H1 (cell line): Measurements from ENCODE around the gene AGPAT3. TPM values are rescaled to one million over a fixed set of nuclear protein-coding genes. Genes with fewer than 3 reads are reported as not detected.
A peak's percentile ranks its signal among the peaks of the same experiment; 100 is the strongest.

Experiments used
- CTCF ChIA-PET: fragments of 300-600 bp; sonication (Branson Sonifier 250); formaldehyde crosslinking; loops from one replicate; lab custom pipeline; 2021; ENCODE audit not compliant: partially characterized antibody; lab: Charles Lee
- POLR2A ChIA-PET: fragments of 300-600 bp; sonication (Branson Sonifier 250); formaldehyde crosslinking; loops from one replicate; lab custom pipeline; 2021; ENCODE audit warnings: inconsistent platforms; ENCODE audit not compliant: partially characterized antibody; lab: Charles Lee
- DNase-seq, 2 experiments: peaks; one replicate each; pipeline versions ENCODE4 v3.0.0 to v3.0.0-alpha.2; 2010 to 2022; ENCODE audit warnings: low spot score in 2 of 2, low read depth in 1 of 2, mixed read lengths in 1 of 2
- FAIRE-seq: peaks from 2 replicates; lab custom pipeline; 2011; peaks lifted over from hg19 to GRCh38; lab: Jason Lieb, UNC
- H2AFZ ChIP-seq: 2 replicates; pipeline ENCODE4 v1.8.1; 2012; ENCODE audit warnings: low read length, inconsistent platforms
- H2AK5ac ChIP-seq: 2 replicates; pipeline ENCODE4 v1.6.1; 2013; ENCODE audit warnings: low read depth, low read length
- H2BK120ac ChIP-seq: replicated peaks from 2 replicates; pipeline ENCODE3; 2013; ENCODE audit warnings: low read depth, low read length, inconsistent platforms
- H2BK12ac ChIP-seq: 2 replicates; pipeline ENCODE4 v1.6.1; 2013; ENCODE audit warnings: low read depth, low read length
- H2BK15ac ChIP-seq: 2 replicates; pipeline ENCODE4 v1.6.1; 2013; ENCODE audit warnings: low read length
- H2BK20ac ChIP-seq: 2 replicates; pipeline ENCODE4 v1.6.1; 2013; ENCODE audit warnings: low read length
- H2BK5ac ChIP-seq: 2 replicates; pipeline ENCODE4 v1.6.1; 2013; ENCODE audit warnings: low read depth, low read length
- H3K14ac ChIP-seq: 2 replicates; pipeline ENCODE4 v1.6.1; 2013; ENCODE audit warnings: inconsistent platforms; ENCODE audit not compliant: insufficient read length
- H3K18ac ChIP-seq: 2 replicates; pipeline ENCODE4 v1.6.1; 2013; ENCODE audit warnings: low read length; ENCODE audit errors: extremely low read depth
- H3K23ac ChIP-seq: 2 replicates; pipeline ENCODE4 v1.6.1; 2013; ENCODE audit warnings: inconsistent platforms; ENCODE audit not compliant: insufficient read length
- H3K23me2 ChIP-seq: 2 replicates; pipeline ENCODE4 v1.6.1; 2013; ENCODE audit warnings: low read depth, low read length
- H3K27ac ChIP-seq: 2 replicates; pipeline ENCODE4 v1.6.1; 2011; ENCODE audit warnings: low read depth, low read length, inconsistent platforms
- H3K27me3 ChIP-seq, 4 experiments: replicated peaks in 1 of 4; 1 replicate in 1 of 4; 2 replicates in 3 of 4; pipeline versions ENCODE4 v1.6.1 to v1.8.1; 2011 to 2013; ENCODE audit warnings: low read length in 3 of 4, mild to moderate bottlenecking in 3 of 4, inconsistent platforms in 2 of 4, mixed read lengths in 2 of 4, moderate library complexity in 1 of 4; ENCODE audit not compliant: control insufficient read depth in 3 of 4, insufficient read depth in 3 of 4; ENCODE audit errors: extremely low read depth in 1 of 4
- H3K36me3 ChIP-seq, 4 experiments: 2 replicates each; pipeline versions ENCODE4 v1.6.1 to v1.8.1; 2011 to 2013; ENCODE audit warnings: mild to moderate bottlenecking in 4 of 4, low read length in 3 of 4, moderate library complexity in 2 of 4, control low read depth in 1 of 4, inconsistent platforms in 1 of 4; ENCODE audit not compliant: insufficient read depth in 4 of 4, control insufficient read depth in 2 of 4
- H3K4ac ChIP-seq: replicated peaks from 2 replicates; pipeline ENCODE3; 2013; ENCODE audit warnings: low read length, low read depth, mixed read lengths, inconsistent platforms; ENCODE audit not compliant: insufficient read length
- H3K4me1 ChIP-seq, 4 experiments: replicated peaks in 1 of 4; 1 replicate in 1 of 4; 2 replicates in 3 of 4; pipeline versions ENCODE4 v1.6.1 to v1.8.1; 2011 to 2013; ENCODE audit warnings: low read length in 3 of 4, inconsistent platforms in 2 of 4, mixed read lengths in 1 of 4; ENCODE audit not compliant: insufficient read depth in 4 of 4, control insufficient read depth in 3 of 4
- H3K4me2 ChIP-seq, 2 experiments: 2 replicates each; pipeline versions ENCODE4 v1.6.1 to v1.8.1; 2011 to 2013; ENCODE audit warnings: low read depth in 2 of 2, low read length in 2 of 2, control low read depth in 1 of 2, inconsistent platforms in 1 of 2, mild to moderate bottlenecking in 1 of 2; ENCODE audit not compliant: insufficient read depth in 1 of 2
- H3K4me3 ChIP-seq, 4 experiments: fragments of 200-600, 300-600 bp in 1 of 4; sonication (generic), shearing (Covaris generic), sonication (Bioruptor Twin) in 1 of 4; 2 replicates each; pipeline versions ENCODE4 v1.5.1 to v1.8.1; 2011 to 2016; ENCODE audit warnings: low read length in 4 of 4, low read depth in 3 of 4, control low read depth in 2 of 4, inconsistent platforms in 2 of 4, mild to moderate bottlenecking in 2 of 4, mixed read lengths in 1 of 4, moderate library complexity in 1 of 4; ENCODE audit not compliant: insufficient read depth in 2 of 4; ENCODE audit errors: extremely low read depth in 1 of 4
- H3K56ac ChIP-seq: replicated peaks from 2 replicates; pipeline ENCODE3; 2013; ENCODE audit warnings: low read depth, mild to moderate bottlenecking, mixed read lengths, low read length, inconsistent platforms; ENCODE audit not compliant: insufficient read length
- H3K79me1 ChIP-seq: 2 replicates; pipeline ENCODE4 v1.6.1; 2013; ENCODE audit warnings: low read depth, low read length, control low read depth
- H3K79me2 ChIP-seq, 2 experiments: 2 replicates each; pipeline versions ENCODE4 v1.6.1 to v1.8.1; 2012 to 2013; ENCODE audit warnings: low read length in 2 of 2, mild to moderate bottlenecking in 2 of 2, inconsistent platforms in 1 of 2; ENCODE audit not compliant: insufficient read depth in 2 of 2, control insufficient read depth in 1 of 2
- H3K9ac ChIP-seq, 4 experiments: replicated peaks in 1 of 4; 1 replicate in 1 of 4; 2 replicates in 3 of 4; pipeline versions ENCODE4 v1.6.1 to v1.8.1; 2011 to 2013; ENCODE audit warnings: low read depth in 3 of 4, low read length in 3 of 4, control low read depth in 2 of 4, mild to moderate bottlenecking in 2 of 4, moderate library complexity in 2 of 4, inconsistent platforms in 1 of 4; ENCODE audit errors: extremely low read depth in 1 of 4
- H3K9me3 ChIP-seq, 2 experiments: 2 replicates each; pipeline versions ENCODE4 v1.6.1 to v1.8.1; 2012 to 2013; ENCODE audit warnings: mild to moderate bottlenecking in 2 of 2, moderate library complexity in 2 of 2, control low read depth in 1 of 2, inconsistent platforms in 1 of 2, low read depth in 1 of 2, low read length in 1 of 2, mixed read lengths in 1 of 2; ENCODE audit not compliant: insufficient read depth in 2 of 2
- H4K20me1 ChIP-seq, 2 experiments: replicated peaks in 1 of 2; 2 replicates each; pipeline versions ENCODE3 to v1.8.1; 2011 to 2013; ENCODE audit warnings: inconsistent platforms in 2 of 2, low read length in 2 of 2, mild to moderate bottlenecking in 1 of 2; ENCODE audit not compliant: insufficient read depth in 2 of 2, control insufficient read depth in 1 of 2
- H4K5ac ChIP-seq: 2 replicates; pipeline ENCODE4 v1.6.1; 2013; ENCODE audit warnings: low read length, low read depth, mixed read lengths, inconsistent platforms; ENCODE audit not compliant: insufficient read length
- H4K8ac ChIP-seq: 2 replicates; pipeline ENCODE4 v1.8.0; 2013; ENCODE audit warnings: mild to moderate bottlenecking, moderate library complexity, low read length, inconsistent platforms; ENCODE audit not compliant: insufficient read depth; ENCODE audit errors: extremely low read depth
- H4K91ac ChIP-seq: replicated peaks from 2 replicates; pipeline ENCODE3; 2013; ENCODE audit warnings: low read length, mixed read lengths, inconsistent platforms; ENCODE audit not compliant: insufficient read length
- CREB1 ChIP-seq: IDR thresholded peaks from 2 replicates; pipeline ENCODE4 v1.6.1; 2012; ENCODE audit warnings: inconsistent platforms
- WGBS, 2 experiments: shearing (Covaris generic) in 1 of 2; methylation state at CpG; one replicate each; pipeline versions ENCODE4 v1.1.6 to v1.1.7; 2013 to 2015; ENCODE audit warnings: low lambda C conversion rate in 2 of 2, mixed read lengths in 2 of 2, inconsistent platforms in 1 of 2, low coverage in 1 of 2, missing lambda C conversion rate in 1 of 2; ENCODE audit not compliant: insufficient replicate concordance in 2 of 2, insufficient coverage in 1 of 2, insufficient read length in 1 of 2; ENCODE audit errors: extremely low coverage in 1 of 2, missing lambda C conversion rate in 1 of 2; 5-methylcytosine and 5-hydroxymethylcytosine counted together
- polyA plus RNA-seq, 7 experiments: library from polyadenylated mRNA; depleted of rRNA in 3 of 7; stranded (reverse) in 5 of 7; unstranded in 2 of 7; fragments of >200 nt in 5 of 7; fragments of 200-250 nt in 2 of 7; gene quantifications; 1 replicate in 5 of 7; 2 replicates in 1 of 7; 4 replicates in 1 of 7; pipeline versions ENCODE4 v1.2.1 to v1.2.3, GENCODE V29; 2011 to 2013; ENCODE audit warnings: missing spikeins in 2 of 7, mixed read lengths in 2 of 7
- total RNA-seq: library from RNA; stranded (reverse); fragmentation: NEBNext Ultra II Directional; extraction: Animal tissue kit (Norgen Biotek cat#: 25700); gene quantifications from 2 replicates; pipeline ENCODE4 v1.2.1, GENCODE V29; 2021

The AGPAT3 gene
- total and polyA plus RNA-seq, 2 of the 8 experiments (the other 6 are each of a cell fraction or from before 2014, with no cell fraction given): 5.8 to 7.3 TPM

DNA sequence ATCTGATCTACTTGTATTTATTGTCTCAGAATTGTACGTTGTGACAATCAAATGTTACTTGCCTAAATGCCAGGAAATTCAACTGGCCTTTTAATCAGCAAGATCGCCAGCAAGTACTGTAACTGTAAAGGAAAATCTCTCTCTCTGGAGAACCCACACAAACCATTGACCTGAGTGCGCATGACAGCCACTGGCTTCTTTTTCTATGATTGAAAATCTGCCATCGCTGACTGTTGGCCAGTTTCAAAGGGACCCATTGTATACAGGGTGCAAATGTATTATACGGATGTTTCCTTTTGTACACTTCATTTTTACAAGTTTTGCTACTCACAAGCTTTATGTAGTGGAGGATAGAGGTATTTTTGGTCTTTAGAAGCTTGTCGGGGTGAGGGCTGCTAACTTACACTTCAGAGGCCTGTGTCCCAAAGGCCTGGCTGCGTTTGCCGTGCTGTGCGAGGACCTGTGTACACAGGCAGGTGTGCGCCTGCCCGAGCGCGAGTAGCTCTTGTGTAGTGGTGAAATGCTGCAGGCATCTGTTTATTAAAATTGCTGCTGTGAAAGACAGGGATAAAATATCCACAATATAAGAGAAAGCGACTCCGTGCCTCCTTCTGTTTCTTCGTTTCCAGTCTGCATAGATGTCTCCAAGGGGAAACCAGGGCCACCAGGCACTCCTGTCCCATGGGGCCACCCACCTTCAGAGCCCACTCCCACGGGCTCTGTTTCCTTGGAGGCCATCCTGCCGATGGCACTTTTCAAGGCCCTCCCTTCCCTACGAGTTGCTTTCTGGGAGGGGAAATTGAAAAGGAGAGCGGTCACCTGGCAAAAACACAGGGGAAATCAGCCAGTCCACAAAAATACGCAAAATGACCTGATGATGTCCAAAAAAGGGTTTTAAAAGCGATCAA is 121.8 kb downstream of the AGPAT3 start:
- 87% methylated on average over 22 of the region's 22 CpGs; no CpG with 5 or more reads in 1 of the 2 experiments for WGBS, 2 experiments
- ChIA-PET CTCF (interaction anchor here (0.8 to 3.1 kb wide), 4 partner anchors 9 to 176 kb away, joined by 3 to 15 read pairs (median 3); no protein-coding TSS in a partner anchor), POLR2A (interaction anchor here (1.7 to 1.8 kb wide), 2 partner anchors 14 to 25 kb away, joined by 4 to 5 read pairs; partner anchors contain the start of gene TRAPPC10)
- Histone ChIP-seq H2BK15ac (no peak overlapping the region), H3K79me1 (no peaks in the 10 kb centered on the region), H2BK12ac (no peak overlapping the region), H3K14ac (no peak overlapping the region), H2BK120ac (no peak overlapping the region), H3K27ac (no peak overlapping the region), H3K36me3 (no peaks in the 10 kb centered on the region), H3K9me3 (no peaks in the 10 kb centered on the region), H3K23ac (no peak overlapping the region), H4K91ac (no peak overlapping the region), H3K4me3 (peak overlapping the region in 1 of 4 experiments; percentile 56; a peak in 1 of 8 replicates), H4K5ac (no peak overlapping the region), H3K23me2 (no peaks in the 10 kb centered on the region), H4K8ac (0 out of 2 replicates have a peak overlapping the region, but pooled peaks have one; percentile 28), H3K9ac (no peak overlapping the region), H3K27me3 (no peaks in the 10 kb centered on the region), H3K4ac (no peak overlapping the region), H3K18ac (no peak overlapping the region), H3K79me2 (no peaks in the 10 kb centered on the region), H2AFZ (0 out of 2 replicates have a peak overlapping the region, but pooled peaks have one; percentile 79), H2BK20ac (no peak overlapping the region), H2AK5ac (no peak overlapping the region), H4K20me1 (peaks cover 0 to 2% of the 10 kb centered on the region in 2 experiments), H3K4me2 (peak overlapping the region; percentile 70 to 78; a peak in 3 of 4 replicates), H3K4me1 (peaks cover 0 to 12% (median 9%) of the 10 kb centered on the region in 4 experiments; a peak in 6 of 7 replicates), H2BK5ac (no peak overlapping the region), H3K56ac (no peak overlapping the region)
- FAIRE-seq (no peak), DNase-seq (no peak)
- no peak for TF ChIP-seq CREB1
